Small intestine (tissue), 7 donors: ENCODE results near the gene IL16. TPM values are rescaled to one million over a fixed set of nuclear protein-coding genes. Genes with fewer than 3 reads are reported as not detected.

ENCODE experiments used
- DNase-seq, 2 donors: peaks; one replicate each; pipeline versions ENCODE4 v3.0.0 to v3.0.0-alpha.2; 2013
- FAIRE-seq: peaks from 2 replicates; lab custom pipeline; 2012; peaks lifted over from hg19 to GRCh38; lab: Jason Lieb, UNC
- H3K27ac ChIP-seq, 3 donors: one replicate each; pipeline ENCODE4 v1.5.1; 2013; ENCODE audit warnings: low read length in 2 of 3, mild to moderate bottlenecking in 2 of 3, control low read depth in 1 of 3, inconsistent platforms in 1 of 3, low read depth in 1 of 3, moderate library complexity in 1 of 3
- H3K27me3 ChIP-seq, 3 donors: one replicate each; pipeline ENCODE4 v1.6.1; 2013; ENCODE audit warnings: low read length in 3 of 3, inconsistent platforms in 1 of 3; ENCODE audit not compliant: control insufficient read depth in 3 of 3, insufficient read depth in 3 of 3
- H3K36me3 ChIP-seq, 3 donors: one replicate each; pipeline ENCODE4 v1.6.1; 2013; ENCODE audit warnings: low read length in 3 of 3, inconsistent platforms in 1 of 3, low read depth in 1 of 3, mild to moderate bottlenecking in 1 of 3, moderate library complexity in 1 of 3; ENCODE audit not compliant: control insufficient read depth in 3 of 3, insufficient read depth in 2 of 3
- H3K4me1 ChIP-seq, 3 donors: one replicate each; pipeline ENCODE4 v1.6.1; 2013; ENCODE audit warnings: low read length in 2 of 3, inconsistent platforms in 1 of 3, low read depth in 1 of 3, mild to moderate bottlenecking in 1 of 3, moderate library complexity in 1 of 3; ENCODE audit not compliant: control insufficient read depth in 3 of 3, insufficient read depth in 2 of 3
- H3K4me3 ChIP-seq, 3 donors: one replicate each; pipeline ENCODE4 v1.5.1; 2013; ENCODE audit warnings: low read length in 3 of 3, control low read depth in 1 of 3, inconsistent platforms in 1 of 3, low read depth in 1 of 3, mild to moderate bottlenecking in 1 of 3, moderate library complexity in 1 of 3
- H3K9me3 ChIP-seq, 2 donors: one replicate each; pipeline ENCODE4 v1.6.1; 2013; ENCODE audit warnings: low read depth in 1 of 2, low read length in 1 of 2; ENCODE audit not compliant: control insufficient read depth in 2 of 2, insufficient read depth in 1 of 2
- WGBS, 3 donors: extraction: QIAGEN DNeasy Blood & Tissue Kit; methylation state at CpG; one replicate each; pipeline ENCODE4 v1.1.7; 2013; 5-methylcytosine and 5-hydroxymethylcytosine counted together
- polyA plus RNA-seq, 4 donors: library from polyadenylated mRNA; stranded (reverse) in 3 of 4; unstranded in 1 of 4; fragments of 200-250 nt in 3 of 4; fragments of 120-200 nt in 1 of 4; gene quantifications; one replicate each; pipeline versions ENCODE4 v1.2.1 to v1.2.3, GENCODE V29; 2013
- donor health status: healthy with polysubstance abuse.
- donor health status: control.
- donor health status: control.
- donor health status: Bipolar disorder and iron deficiency.
- donor health status: healthy.

Gene IL16
- polyA plus RNA-seq, 4 donors: 1.8 to 9.7 (median 7.9) TPM

GRCh38 chr15:81349271-81349670 lies 152.6 kb downstream of the IL16 start:
- H3K4me1 ChIP-seq: no peaks in the 10 kb centered on the region
- H3K4me3 ChIP-seq: no peak overlapping the region
- H3K9me3 ChIP-seq: no peaks in the 10 kb centered on the region
- WGBS, 3 donors: 89 to 94% (median 92%) methylated on average over 3 of the region's 3 CpGs
- FAIRE-seq (no peak), DNase-seq (no peak)
- no peaks in the 10 kb centered on the region for H3K36me3 ChIP-seq
- H3K27ac ChIP-seq: no peak overlapping the region
- H3K27me3 ChIP-seq: no peaks in the 10 kb centered on the region

- Histone ChIP-seq H3K9me3 (no peaks in the 10 kb centered on the region), H3K4me3 (no peak overlapping the region), H3K4me1 (no peaks in the 10 kb centered on the region), H3K27me3 (no peaks in the 10 kb centered on the region), H3K36me3 (no peaks in the 10 kb centered on the region), H3K27ac (no peak overlapping the region)
- DNase-seq: no peak
- FAIRE-seq: no peak
- 76 to 79% (median 78%) methylated on average over 5 of the region's 5 CpGs for WGBS, 3 donors
Measured at GRCh38 chr15:81351651-81352050, 155.0 kb downstream of the IL16 start.

- DNase-seq (no peak), FAIRE-seq (no peak)
- no peak overlapping the region for H3K27ac ChIP-seq
- H3K36me3 ChIP-seq: no peaks in the 10 kb centered on the region
- H3K4me1 ChIP-seq: no peaks in the 10 kb centered on the region
- no peaks in the 10 kb centered on the region for H3K27me3 ChIP-seq
- 85 to 93% (median 93%) methylated on average over 5 of the region's 5 CpGs for WGBS, 3 donors
- no peaks in the 10 kb centered on the region for H3K9me3 ChIP-seq
- no peak overlapping the region for H3K4me3 ChIP-seq
Measured at GRCh38 chr15:81356252-81356651, 159.6 kb downstream of the IL16 start.

- Histone ChIP-seq H3K27me3 (no peaks in the 10 kb centered on the region), H3K27ac (no peak overlapping the region), H3K4me3 (no peak overlapping the region), H3K9me3 (no peaks in the 10 kb centered on the region), H3K4me1 (no peaks in the 10 kb centered on the region), H3K36me3 (no peaks in the 10 kb centered on the region)
- FAIRE-seq (no peak), DNase-seq (no peak)
- 66 to 74% (median 69%) methylated on average over 6 of the region's 6 CpGs for WGBS, 3 donors
Measured at GRCh38 chr15:81357180-81357686, 160.6 kb downstream of the IL16 start.

GRCh38 chr15:81358248-81358647 lies 161.6 kb downstream of the IL16 start:
- no peaks in the 10 kb centered on the region for H3K27me3 ChIP-seq
- no peaks in the 10 kb centered on the region for H3K4me1 ChIP-seq
- FAIRE-seq (no peak), DNase-seq (no peak)
- WGBS, 3 donors: 92 to 100% (median 96%) methylated on average over 6 of the region's 6 CpGs
- H3K27ac ChIP-seq: no peak overlapping the region
- no peaks in the 10 kb centered on the region for H3K9me3 ChIP-seq
- no peak overlapping the region for H3K4me3 ChIP-seq
- no peaks in the 10 kb centered on the region for H3K36me3 ChIP-seq

GRCh38 chr15:81360491-81360890 lies 163.8 kb downstream of the IL16 start:
- DNase-seq (no peak), FAIRE-seq (no peak)
- no peaks in the 10 kb centered on the region for H3K4me1 ChIP-seq
- no peaks in the 10 kb centered on the region for H3K27me3 ChIP-seq
- no peaks in the 10 kb centered on the region for H3K9me3 ChIP-seq
- no peak overlapping the region for H3K27ac ChIP-seq
- WGBS, 3 donors: 88 to 92% (median 90%) methylated on average over 5 of the region's 5 CpGs
- H3K36me3 ChIP-seq: no peaks in the 10 kb centered on the region
- no peak overlapping the region for H3K4me3 ChIP-seq

GRCh38 chr15:81361891-81362290 lies 165.2 kb downstream of the IL16 start:
- 93 to 95% (median 93%) methylated on average over 7 of the region's 7 CpGs for WGBS, 3 donors
- no peaks in the 10 kb centered on the region for H3K36me3 ChIP-seq
- FAIRE-seq: no peak

GRCh38 chr15:81362790-81363189 lies 166.1 kb downstream of the IL16 start:
- Histone ChIP-seq H3K4me3 (no peak overlapping the region), H3K36me3 (no peaks in the 10 kb centered on the region), H3K27ac (no peak overlapping the region), H3K27me3 (no peaks in the 10 kb centered on the region), H3K9me3 (no peaks in the 10 kb centered on the region), H3K4me1 (no peaks in the 10 kb centered on the region)
- 88 to 92% (median 91%) methylated on average over 11 of the region's 11 CpGs for WGBS, 3 donors
- DNase-seq: no peak
- FAIRE-seq: no peak

More at GRCh38 chr15:81361891-81362290, 165.2 kb downstream of the IL16 start:
- no peak for DNase-seq
- no peaks in the 10 kb centered on the region for H3K9me3 ChIP-seq
- H3K27me3 ChIP-seq: no peaks in the 10 kb centered on the region
- no peaks in the 10 kb centered on the region for H3K4me1 ChIP-seq
- no peak overlapping the region for H3K27ac ChIP-seq
- no peak overlapping the region for H3K4me3 ChIP-seq

- Histone ChIP-seq H3K4me3 (no peak overlapping the region), H3K9me3 (no peaks in the 10 kb centered on the region), H3K27me3 (no peaks in the 10 kb centered on the region), H3K27ac (no peak overlapping the region), H3K4me1 (no peaks in the 10 kb centered on the region), H3K36me3 (no peaks in the 10 kb centered on the region)
- WGBS, 3 donors: 75 to 82% (median 75%) methylated on average over 3 of the region's 3 CpGs
- no peak for FAIRE-seq
- no peak for DNase-seq
Measured at GRCh38 chr15:81363276-81363675, 166.6 kb downstream of the IL16 start.
